Fibroblast of skin of right biceps (primary cell): Measurements from ENCODE around the gene SEC61B.
A peak's percentile ranks its signal among the peaks of the same experiment; 100 is the strongest.

Source experiments
- DNase-seq: peaks from one replicate; pipeline ENCODE4 v3.0.0-alpha.2; 2013

The SEC61B gene

GRCh38 chr9:99238331-99238730 is 16.2 kb downstream of the SEC61B start:
- DNase-seq = no peak

GRCh38 chr9:99239341-99240060 is 17.4 kb downstream of the SEC61B start:
- peak; percentile 92 for DNase-seq

GRCh38 chr9:99241106-99241505 is 19.0 kb downstream of the SEC61B start:
- peak; percentile 6 for DNase-seq

GRCh38 chr9:99244344-99245260 is 22.5 kb downstream of the SEC61B start:
- no peak for DNase-seq

- no peak for DNase-seq
These were observed 27.5 kb downstream of the SEC61B start for GRCh38 chr9:99249619-99250018.

GRCh38 chr9:99251157-99251556 is 29.1 kb downstream of the SEC61B start:
- DNase-seq = no peak

- DNase-seq = no peak
These were observed 31.1 kb downstream of the SEC61B start for GRCh38 chr9:99253134-99253533.

GRCh38 chr9:99253772-99254431 is 31.8 kb downstream of the SEC61B start:
- no peak for DNase-seq

GRCh38 chr9:99255651-99256050 is 33.6 kb downstream of the SEC61B start:
- no peak for DNase-seq

GRCh38 chr9:99257723-99258389 is 35.8 kb downstream of the SEC61B start:
- DNase-seq = no peak

GRCh38 chr9:99259231-99259918 is 37.3 kb downstream of the SEC61B start:
- DNase-seq = peak; percentile 24

GRCh38 chr9:99261923-99262322 is 39.8 kb downstream of the SEC61B start:
- DNase-seq = no peak

GRCh38 chr9:99262949-99263418 is 40.9 kb downstream of the SEC61B start:
- DNase-seq = no peak

- peak; percentile 34 for DNase-seq
These were observed 42.1 kb downstream of the SEC61B start for GRCh38 chr9:99264070-99264680.

GRCh38 chr9:99265691-99266090 is 43.6 kb downstream of the SEC61B start:
- DNase-seq = no peak

- DNase-seq = peak; percentile 76
These were observed 44.4 kb downstream of the SEC61B start for GRCh38 chr9:99266255-99267023.

- peak; percentile 90 for DNase-seq
These were observed 47.3 kb downstream of the SEC61B start for GRCh38 chr9:99269416-99269815.

GRCh38 chr9:99270491-99270890 is 48.4 kb downstream of the SEC61B start:
- DNase-seq = no peak

- no peak for DNase-seq
These were observed 50.8 kb downstream of the SEC61B start for GRCh38 chr9:99272836-99273235.

GRCh38 chr9:99274016-99274415 is 51.9 kb downstream of the SEC61B start:
- no peak for DNase-seq

- DNase-seq = no peak
These were observed 52.4 kb downstream of the SEC61B start for GRCh38 chr9:99274495-99274894.
